HFF-Myc (cell line): ENCODE data around the gene FAM13C.

Source experiments
- DNase-seq: peaks from one replicate; pipeline ENCODE4 v3.0.0-alpha.2; 2011; ENCODE audit warnings: low read depth; ENCODE audit errors: extremely low read depth
- H3K4me3 ChIP-seq: replicated peaks from 2 replicates; pipeline ENCODE4 v1.5.1; 2011; ENCODE audit warnings: low read depth, mild to moderate bottlenecking, control low read depth, low read length
- CTCF ChIP-seq: IDR thresholded peaks from 2 replicates; pipeline ENCODE4 v1.5.1; 2012; ENCODE audit warnings: mild to moderate bottlenecking, low read depth, low read length, control low read depth; ENCODE audit errors: missing control alignments

FAM13C gene

GRCh38 chr10:59391060-59391459 is 28.7 kb upstream of the FAM13C start:
- DNase-seq: no peak
- TF ChIP-seq CTCF: no peak
- H3K4me3 ChIP-seq: no peak overlapping the region

GRCh38 chr10:59388671-59388976 is 26.3 kb upstream of the FAM13C start:
- DNase-seq: no peak
- no peak overlapping the region for H3K4me3 ChIP-seq
- TF ChIP-seq CTCF: no peak

- DNase-seq: peak; percentile 47
- H3K4me3 ChIP-seq: no peak overlapping the region
- TF ChIP-seq CTCF: no peak
Measured at GRCh38 chr10:59387951-59388670, 25.8 kb upstream of the FAM13C start.

- no peak for DNase-seq
- no peak overlapping the region for H3K4me3 ChIP-seq
- TF ChIP-seq CTCF: no peak
Measured at GRCh38 chr10:59384761-59385160, 22.4 kb upstream of the FAM13C start.

GRCh38 chr10:59383908-59384307 is 21.6 kb upstream of the FAM13C start:
- TF ChIP-seq CTCF: no peak
- no peak overlapping the region for H3K4me3 ChIP-seq
- no peak for DNase-seq

GRCh38 chr10:59383436-59383835 is 21.1 kb upstream of the FAM13C start:
- DNase-seq: no peak

More at GRCh38 chr10:59383436-59383835, 21.1 kb upstream of the FAM13C start:
- no peak for TF ChIP-seq CTCF
- H3K4me3 ChIP-seq: no peak overlapping the region
